SK-N-SH treated with all-trans-retinoic acid at 6 μM for 48 hours (cell line): Measurements from ENCODE around the gene NDRG4.

Source experiments
- ATAC-seq: fragments of 200-7000 bp; cut with Tn5 transposase; 3 replicates; pipeline ENCODE4 v1.9.1; 2020; ENCODE audit warnings: mild to moderate bottlenecking, moderate library complexity
- ARNTL ChIP-seq: fragments of 450-650 bp; formaldehyde crosslinking; IDR thresholded peaks from 2 replicates; pipeline ENCODE4 v1.5.0; 2020; ENCODE audit warnings: low read depth, mild to moderate bottlenecking, moderate library complexity, borderline replicate concordance
- BACH2 ChIP-seq: fragments of 250-450 bp; sonication (Bioruptor Pico); IDR thresholded peaks from 2 replicates; pipeline ENCODE4 v1.9.0; 2021; ENCODE audit warnings: mild to moderate bottlenecking, borderline replicate concordance
- CREB5 ChIP-seq: fragments of 250-450 bp; sonication (Bioruptor Pico); IDR thresholded peaks from 2 replicates; pipeline ENCODE4 v1.5.1; 2020; ENCODE audit warnings: low read depth, mild to moderate bottlenecking, moderate library complexity
- CSDC2 ChIP-seq: fragments of 250-450 bp; sonication (Bioruptor Pico); IDR thresholded peaks from 2 replicates; pipeline ENCODE4 v1.5.0; 2020; ENCODE audit warnings: mild to moderate bottlenecking, moderate library complexity
- CSRNP3 ChIP-seq: fragments of 250-450 bp; sonication (Bioruptor Pico); IDR thresholded peaks from 2 replicates; pipeline ENCODE4 v1.5.1; 2021; ENCODE audit warnings: mild to moderate bottlenecking, moderate library complexity
- ESRRG ChIP-seq: fragments of 250-450 bp; sonication (Bioruptor Pico); IDR thresholded peaks from 2 replicates; pipeline ENCODE4 v1.6.1; 2021; ENCODE audit warnings: mild to moderate bottlenecking
- GLIS3 ChIP-seq: fragments of 250-450 bp; sonication (Bioruptor Pico); IDR thresholded peaks from 2 replicates; pipeline ENCODE4 v1.5.0; 2020; ENCODE audit warnings: mild to moderate bottlenecking, moderate library complexity
- PATZ1 ChIP-seq: fragments of 250-450 bp; sonication (Bioruptor Pico); IDR thresholded peaks from 2 replicates; pipeline ENCODE4 v1.8.0; 2020; ENCODE audit warnings: mild to moderate bottlenecking, moderate library complexity, borderline replicate concordance
- POU6F1 ChIP-seq: fragments of 250-450 bp; sonication (Bioruptor Pico); IDR thresholded peaks from 2 replicates; pipeline ENCODE4 v1.8.0; 2021; ENCODE audit warnings: low read depth, mild to moderate bottlenecking, moderate library complexity, borderline replicate concordance
- PPARA ChIP-seq: fragments of 250-450 bp; sonication (Bioruptor Pico); IDR thresholded peaks from 2 replicates; pipeline ENCODE4 v1.5.0; 2020; ENCODE audit warnings: mild to moderate bottlenecking, borderline replicate concordance
- RARB ChIP-seq: fragments of 250-450 bp; sonication (Bioruptor Pico); IDR thresholded peaks from 2 replicates; pipeline ENCODE4 v1.8.0; 2021; ENCODE audit warnings: mild to moderate bottlenecking, moderate library complexity
- SNAI2 ChIP-seq: fragments of 250-450 bp; sonication (Bioruptor Pico); IDR thresholded peaks from 2 replicates; pipeline ENCODE4 v1.5.0; 2020; ENCODE audit warnings: mild to moderate bottlenecking, moderate library complexity
- TCF4 ChIP-seq: fragments of 250-450 bp; sonication (Bioruptor Pico); IDR thresholded peaks from 2 replicates; pipeline ENCODE4 v1.8.0; 2021; ENCODE audit warnings: mild to moderate bottlenecking, moderate library complexity, borderline replicate concordance
- TOX ChIP-seq: fragments of 250-450 bp; sonication (Bioruptor Pico); IDR thresholded peaks from 2 replicates; pipeline ENCODE4 v1.8.0; 2021; ENCODE audit warnings: mild to moderate bottlenecking, moderate library complexity, borderline replicate concordance
- TSHZ2 ChIP-seq: fragments of 250-450 bp; sonication (Bioruptor Pico); IDR thresholded peaks from 2 replicates; pipeline ENCODE4 v1.5.0; 2020; ENCODE audit warnings: mild to moderate bottlenecking, moderate library complexity
- ZFP3 ChIP-seq: fragments of 250-450 bp; sonication (Bioruptor Pico); IDR thresholded peaks from 2 replicates; pipeline ENCODE4 v1.5.0; 2020; ENCODE audit warnings: mild to moderate bottlenecking, moderate library complexity
- ZFP30 ChIP-seq: fragments of 450-650 bp; formaldehyde crosslinking; IDR thresholded peaks from 2 replicates; pipeline ENCODE4 v1.5.0; 2022; ENCODE audit warnings: mild to moderate bottlenecking, moderate library complexity
- ZNF565 ChIP-seq: fragments of 450-650 bp; formaldehyde crosslinking; conservative IDR thresholded peaks from 2 replicates; pipeline ENCODE4 v1.5.0; 2020; ENCODE audit warnings: low read depth, mild to moderate bottlenecking, moderate library complexity
- ZNF70 ChIP-seq: fragments of 450-650 bp; formaldehyde crosslinking; IDR thresholded peaks from 2 replicates; pipeline ENCODE4 v1.5.0; 2020; ENCODE audit warnings: mild to moderate bottlenecking, moderate library complexity
- ZNF8 ChIP-seq: fragments of 450-650 bp; formaldehyde crosslinking; IDR thresholded peaks from 2 replicates; pipeline ENCODE4 v1.5.0; 2020; ENCODE audit warnings: mild to moderate bottlenecking, moderate library complexity

NDRG4 gene

GRCh38 chr16:58459344-58460218, 40.4 kb upstream of the NDRG4 start (continued):
- TF ChIP-seq PATZ1 (CRISPR knock-in tag) = no peak

- ATAC-seq = no peak
- no peak for TF ChIP-seq CSRNP3 (CRISPR knock-in tag)
- TF ChIP-seq ZFP3 = no peak
- no peak for TF ChIP-seq CSDC2
- TF ChIP-seq ZNF565 (CRISPR knock-in tag) = no peak
- no peak for TF ChIP-seq ESRRG
- no peak for TF ChIP-seq ARNTL (CRISPR knock-in tag)
Observed at GRCh38 chr16:58460219-58460610, 39.7 kb upstream of the NDRG4 start.

GRCh38 chr16:58461056-58461455, 38.9 kb upstream of the NDRG4 start:
- ATAC-seq = no peak
- TF ChIP-seq RARB (CRISPR knock-in tag) = no peak
- no peak for TF ChIP-seq ZNF8
- no peak for TF ChIP-seq ZNF70 (CRISPR knock-in tag)
- TF ChIP-seq CSDC2 = no peak
- TF ChIP-seq CREB5 (CRISPR knock-in tag) = no peak
- TF ChIP-seq BACH2 (CRISPR knock-in tag) = no peak
- no peak for TF ChIP-seq GLIS3 (CRISPR knock-in tag)
- no peak for TF ChIP-seq ZFP30
- TF ChIP-seq ZNF565 (CRISPR knock-in tag) = no peak
- no peak for TF ChIP-seq TOX (CRISPR knock-in tag)
- TF ChIP-seq TCF4 (CRISPR knock-in tag) = no peak
- no peak for TF ChIP-seq ZFP3
- TF ChIP-seq PPARA (CRISPR knock-in tag) = no peak
- no peak for TF ChIP-seq TSHZ2 (CRISPR knock-in tag)
- no peak for TF ChIP-seq POU6F1 (CRISPR knock-in tag)
- no peak for TF ChIP-seq ARNTL (CRISPR knock-in tag)
- TF ChIP-seq SNAI2 (CRISPR knock-in tag) = no peak
- no peak for TF ChIP-seq PATZ1 (CRISPR knock-in tag)
